Suprapubic skin (tissue), 4 donors: Measurements from ENCODE around the gene CAPN5. TPM values are rescaled to one million over a fixed set of nuclear protein-coding genes. Genes with fewer than 3 reads are reported as not detected.

Source experiments
- DNase-seq, 2 donors: peaks; one replicate each; pipeline ENCODE4 v3.0.0-alpha.2; 2019; ENCODE audit warnings: low spot score in 2 of 2
- H3K27ac ChIP-seq: fragments of 200-600 bp; sonication (generic); one replicate; pipeline ENCODE4 v1.5.1; 2019
- H3K27me3 ChIP-seq: fragments of 200-600 bp; sonication (generic); one replicate; pipeline ENCODE4 v1.5.1; 2019
- H3K36me3 ChIP-seq: fragments of 200-600 bp; sonication (generic); one replicate; pipeline ENCODE4 v1.5.1; 2019
- H3K4me1 ChIP-seq: fragments of 200-600 bp; sonication (generic); one replicate; pipeline ENCODE4 v1.5.1; 2019
- H3K4me3 ChIP-seq: fragments of 200-600 bp; sonication (generic); one replicate; pipeline ENCODE4 v1.5.1; 2019; ENCODE audit warnings: mild to moderate bottlenecking
- H3K9me3 ChIP-seq: fragments of 200-600 bp; sonication (generic); one replicate; pipeline ENCODE4 v1.5.1; 2019
- EP300 ChIP-seq: sonication (generic); formaldehyde crosslinking; IDR thresholded peaks from one replicate; pipeline ENCODE4 v1.6.1; 2017; ENCODE audit warnings: antibody characterized with exemption
- POLR2A ChIP-seq, 2 donors: fragments of 450-650 bp; IDR thresholded peaks; one replicate each; pipeline ENCODE4 v1.6.1; 2017; ENCODE audit warnings: antibody characterized with exemption in 2 of 2, mild to moderate bottlenecking in 2 of 2, moderate library complexity in 2 of 2
- POLR2AphosphoS5 ChIP-seq, 3 donors: sonication (generic); formaldehyde crosslinking; IDR thresholded peaks; one replicate each; pipeline ENCODE4 v1.6.1; 2017; ENCODE audit warnings: antibody characterized with exemption in 3 of 3
- WGBS: methylation state at CpG from one replicate; pipeline ENCODE4 v1.1.5; 2018; 5-methylcytosine and 5-hydroxymethylcytosine counted together
- total RNA-seq, 4 donors: library from RNA; depleted of rRNA; stranded (reverse); fragments of >200 nt; gene quantifications; one replicate each; pipeline ENCODE4 v1.1.0, GENCODE V29; 2016
- TF ChIP-seq, protein P1 (sequence below), 2 donors: fragments of 200-600 bp in 1 of 2; fragments of 450-650 bp in 1 of 2; sonication (generic) in 1 of 2; IDR thresholded peaks; one replicate each; pipeline ENCODE4 v1.5.1; 2016 to 2019; ENCODE audit warnings: antibody characterized with exemption in 2 of 2, mild to moderate bottlenecking in 1 of 2, moderate library complexity in 1 of 2

The CAPN5 gene
- total RNA-seq, 4 donors from 2014 or later, result 0.87 to 2.0 (median 1.1) TPM

DNA sequence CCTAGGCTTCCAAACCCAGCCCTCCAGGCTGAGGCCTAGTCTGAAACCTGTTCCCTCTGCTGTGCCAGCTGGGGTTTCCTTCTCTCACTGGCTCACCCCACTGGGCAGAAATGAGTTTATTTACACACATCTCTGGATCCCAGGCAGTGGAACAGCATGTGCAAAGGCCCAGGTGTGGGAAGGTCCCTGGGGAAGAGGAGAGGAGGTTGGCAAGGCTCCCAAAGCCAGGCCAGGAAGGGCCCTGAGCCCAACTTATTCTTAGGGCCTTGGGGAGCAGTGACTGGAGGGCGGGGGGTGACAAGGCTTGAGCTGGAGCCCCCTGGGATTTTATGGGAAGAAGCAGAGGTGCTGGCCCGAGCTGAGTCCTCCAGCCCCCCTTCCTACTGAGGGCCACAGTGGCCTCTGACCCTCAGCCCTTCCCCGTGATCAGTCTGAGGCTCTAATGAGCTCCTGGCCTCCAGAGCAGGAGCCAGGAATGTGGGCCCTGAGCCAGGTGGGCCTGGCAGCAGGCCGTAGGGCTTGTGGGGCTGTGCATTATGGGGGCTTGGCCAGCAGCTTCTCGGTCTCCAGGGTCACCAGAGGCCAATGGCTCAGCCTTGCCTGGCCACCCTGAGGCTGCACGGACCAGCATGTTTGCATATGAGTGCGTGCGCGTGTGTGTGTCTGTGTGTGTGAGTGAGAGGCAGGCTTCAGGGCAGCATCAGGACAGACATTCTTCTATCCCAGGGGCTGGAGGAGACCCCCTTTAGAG lies 64.2 kb downstream of the CAPN5 start:
- no peak for DNase-seq
- H3K4me1 ChIP-seq, result peaks cover 19% of the 10 kb centered on the region
- no peak overlapping the region for H3K4me3 ChIP-seq
- H3K36me3 ChIP-seq, result no peaks in the 10 kb centered on the region
- 93% methylated on average over 5 of the region's 9 CpGs for WGBS
- TF ChIP-seq EP300 (no peak), POLR2A (IDR thresholded peaks at IDR 0.05) (no peak), POLR2AphosphoS5 (IDR thresholded peaks at IDR 0.05) (no peak)
- TF ChIP-seq, protein P1, sequence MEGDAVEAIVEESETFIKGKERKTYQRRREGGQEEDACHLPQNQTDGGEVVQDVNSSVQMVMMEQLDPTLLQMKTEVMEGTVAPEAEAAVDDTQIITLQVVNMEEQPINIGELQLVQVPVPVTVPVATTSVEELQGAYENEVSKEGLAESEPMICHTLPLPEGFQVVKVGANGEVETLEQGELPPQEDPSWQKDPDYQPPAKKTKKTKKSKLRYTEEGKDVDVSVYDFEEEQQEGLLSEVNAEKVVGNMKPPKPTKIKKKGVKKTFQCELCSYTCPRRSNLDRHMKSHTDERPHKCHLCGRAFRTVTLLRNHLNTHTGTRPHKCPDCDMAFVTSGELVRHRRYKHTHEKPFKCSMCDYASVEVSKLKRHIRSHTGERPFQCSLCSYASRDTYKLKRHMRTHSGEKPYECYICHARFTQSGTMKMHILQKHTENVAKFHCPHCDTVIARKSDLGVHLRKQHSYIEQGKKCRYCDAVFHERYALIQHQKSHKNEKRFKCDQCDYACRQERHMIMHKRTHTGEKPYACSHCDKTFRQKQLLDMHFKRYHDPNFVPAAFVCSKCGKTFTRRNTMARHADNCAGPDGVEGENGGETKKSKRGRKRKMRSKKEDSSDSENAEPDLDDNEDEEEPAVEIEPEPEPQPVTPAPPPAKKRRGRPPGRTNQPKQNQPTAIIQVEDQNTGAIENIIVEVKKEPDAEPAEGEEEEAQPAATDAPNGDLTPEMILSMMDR (IDR thresholded peaks at IDR 0.05), result no peak
- no peaks in the 10 kb centered on the region for H3K9me3 ChIP-seq
- H3K27ac ChIP-seq, result no peak overlapping the region
- no peaks in the 10 kb centered on the region for H3K27me3 ChIP-seq

DNA sequence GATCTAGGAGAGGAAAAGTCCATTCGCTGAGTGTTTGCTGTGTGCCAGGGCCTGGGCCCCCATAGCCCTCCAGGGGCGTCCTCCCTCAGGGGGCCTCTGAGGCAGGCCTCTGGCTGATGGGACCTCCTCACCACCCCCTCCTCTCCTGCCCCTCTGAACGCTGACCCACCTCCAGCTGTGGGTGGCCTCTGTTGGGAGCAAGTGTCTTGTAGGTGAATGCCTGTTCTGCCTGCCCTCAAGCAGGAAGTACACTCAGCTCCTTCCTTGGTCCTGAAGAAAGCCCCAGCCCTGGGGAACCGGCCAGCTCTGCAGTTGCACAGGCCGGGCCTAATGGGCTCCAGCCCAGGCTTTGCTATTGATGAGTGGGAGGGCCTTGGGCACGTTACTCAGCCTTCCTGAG lies 64.8 kb downstream of the CAPN5 start:
- TF ChIP-seq POLR2AphosphoS5 (IDR thresholded peaks at IDR 0.05) (no peak), POLR2A (IDR thresholded peaks at IDR 0.05) (no peak), EP300 (no peak)
- TF ChIP-seq, protein P1 (IDR thresholded peaks at IDR 0.05), result no peak
- Histone ChIP-seq H3K4me1 (peaks cover 19% of the 10 kb centered on the region), H3K4me3 (no peak overlapping the region), H3K27me3 (peaks cover 4% of the 10 kb centered on the region), H3K36me3 (no peaks in the 10 kb centered on the region), H3K9me3 (no peaks in the 10 kb centered on the region), H3K27ac (no peak overlapping the region)
- WGBS, result 50% methylated on average over 1 of the region's 6 CpGs
- DNase-seq, result no peak

DNA sequence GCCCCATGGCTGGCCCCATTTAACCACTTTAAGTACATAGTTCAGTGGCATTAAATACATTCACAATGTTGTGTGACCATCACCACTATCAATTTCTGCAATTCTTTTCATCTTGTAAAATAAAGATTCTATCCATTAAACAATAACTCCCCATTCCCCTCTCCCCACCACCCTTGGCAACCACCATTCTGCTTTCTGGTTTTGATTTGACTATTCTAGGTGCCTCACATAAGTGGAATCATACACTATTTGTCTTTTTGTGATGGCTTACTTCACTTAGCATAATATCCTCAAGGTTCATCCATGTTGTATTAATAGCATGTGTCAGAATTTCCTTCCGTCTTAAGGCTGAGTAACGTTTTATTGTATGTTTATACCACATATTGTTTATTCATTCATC lies 68.3 kb downstream of the CAPN5 start:
- TF ChIP-seq EP300, result no peak
- no peak for TF ChIP-seq POLR2A (IDR thresholded peaks at IDR 0.05)
- TF ChIP-seq, protein P1 (IDR thresholded peaks at IDR 0.05), result no peak
- TF ChIP-seq POLR2AphosphoS5 (IDR thresholded peaks at IDR 0.05), result no peak
- WGBS, result 21% methylated on average over 2 of the region's 2 CpGs
- peaks cover 24% of the 10 kb centered on the region for H3K27me3 ChIP-seq
- H3K36me3 ChIP-seq, result no peaks in the 10 kb centered on the region
- H3K9me3 ChIP-seq, result no peaks in the 10 kb centered on the region
- no peak for DNase-seq
- peaks cover 6% of the 10 kb centered on the region for H3K4me1 ChIP-seq
- no peak overlapping the region for H3K4me3 ChIP-seq
- H3K27ac ChIP-seq, result no peak overlapping the region

DNA sequence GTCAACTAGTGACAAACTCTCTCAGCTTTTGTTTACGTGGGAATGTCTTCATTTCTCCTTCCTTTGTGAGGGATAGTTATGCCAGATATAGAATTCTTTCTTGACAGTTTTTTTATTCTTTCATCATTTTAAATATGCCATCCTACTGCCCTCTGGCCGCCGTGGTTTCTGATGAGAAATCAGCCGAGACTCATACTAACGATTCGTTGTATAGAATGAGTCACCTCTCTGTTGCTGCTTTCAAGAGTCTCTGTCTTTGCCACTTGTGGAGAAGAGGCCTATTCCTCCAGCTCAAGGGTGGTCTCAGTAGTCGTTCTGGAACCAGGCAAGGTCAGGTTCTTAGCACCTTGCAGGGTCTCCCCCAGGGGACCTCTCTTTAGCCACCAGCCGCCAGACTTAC lies 69.3 kb downstream of the CAPN5 start:
- Histone ChIP-seq H3K27me3 (peaks cover 24% of the 10 kb centered on the region), H3K9me3 (no peaks in the 10 kb centered on the region), H3K36me3 (no peaks in the 10 kb centered on the region), H3K4me1 (peaks cover 6% of the 10 kb centered on the region), H3K4me3 (no peak overlapping the region), H3K27ac (no peak overlapping the region)
- no peak for DNase-seq
- TF ChIP-seq POLR2A (IDR thresholded peaks at IDR 0.05) (no peak), POLR2AphosphoS5 (IDR thresholded peaks at IDR 0.05) (no peak)
- TF ChIP-seq, protein P1 (IDR thresholded peaks at IDR 0.05), result no peak
- WGBS, result 75% methylated on average over 8 of the region's 8 CpGs

DNA sequence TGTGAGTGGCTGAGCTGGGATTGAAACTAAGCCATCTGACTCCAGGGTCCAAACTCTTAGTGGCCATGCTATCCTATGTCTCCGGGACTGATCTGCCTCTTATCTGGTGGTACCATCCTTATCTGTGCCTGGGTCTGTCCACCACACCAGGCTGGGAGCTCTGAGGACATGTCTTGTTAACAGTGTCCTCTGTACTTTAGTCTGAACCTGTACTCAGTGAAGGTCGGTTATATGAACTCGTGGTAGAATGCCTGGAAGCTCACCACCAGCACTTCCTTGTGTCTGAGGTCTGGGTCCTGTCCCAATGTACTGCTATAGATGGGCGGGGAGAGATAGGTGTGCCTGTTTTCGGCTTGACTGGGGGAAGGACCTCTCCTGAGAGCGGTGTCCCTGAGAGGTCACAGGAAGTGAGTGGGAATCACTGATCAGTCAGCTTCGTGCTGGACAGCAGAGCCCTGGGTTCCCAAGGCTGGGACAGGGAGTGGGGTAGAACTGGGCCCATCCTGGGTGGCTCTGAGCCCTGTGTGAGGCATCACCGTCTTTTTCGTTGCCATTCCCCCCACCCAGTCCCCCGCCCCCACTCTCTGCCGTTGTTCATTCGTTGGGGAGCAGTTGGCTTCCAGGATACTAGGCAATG lies 70.1 kb downstream of the CAPN5 start:
- Histone ChIP-seq H3K27me3 (peaks cover 24% of the 10 kb centered on the region), H3K4me3 (no peak overlapping the region), H3K36me3 (no peaks in the 10 kb centered on the region), H3K27ac (no peak overlapping the region), H3K9me3 (no peaks in the 10 kb centered on the region), H3K4me1 (peaks cover 6% of the 10 kb centered on the region)
- DNase-seq, result no peak
- TF ChIP-seq POLR2A (IDR thresholded peaks at IDR 0.05) (no peak), EP300 (no peak), POLR2AphosphoS5 (IDR thresholded peaks at IDR 0.05) (no peak)
- TF ChIP-seq, protein P1 (IDR thresholded peaks at IDR 0.05), result no peak
- 81% methylated on average over 12 of the region's 12 CpGs for WGBS
